ENCODE data around the gene OR6C3.

DNA sequence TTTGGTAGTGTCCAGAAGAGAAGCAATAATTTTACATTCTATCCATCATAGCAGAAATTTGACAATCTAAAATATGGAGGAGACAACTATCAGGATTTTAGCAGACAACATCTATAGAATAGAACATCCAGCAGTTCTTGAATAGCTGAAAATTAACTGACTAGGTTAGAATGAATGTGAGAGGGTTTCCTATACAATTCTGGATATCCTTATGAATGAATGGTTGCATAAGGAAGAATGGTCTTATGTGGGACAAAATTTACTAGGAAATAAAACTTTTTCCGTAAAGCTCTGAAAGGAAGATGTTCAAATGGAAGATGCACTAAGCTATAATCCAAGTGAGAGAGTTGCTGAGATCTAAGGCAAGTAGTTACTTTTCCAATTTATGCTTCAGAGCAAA is at the start of gene OR6C3:
- no peak for TF ChIP-seq CTCF (conservative IDR thresholded peaks at IDR 0.05; ENCODE audit: low read depth, low read length)
- TF ChIP-seq EZH2 (IDR thresholded peaks at IDR 0.05; ENCODE audit: low read length, unreplicated experiment) = no peak

Measured in PC-3 (cell line).